ENCODE measurements around the gene SLC6A18.

Gene SLC6A18

DNA sequence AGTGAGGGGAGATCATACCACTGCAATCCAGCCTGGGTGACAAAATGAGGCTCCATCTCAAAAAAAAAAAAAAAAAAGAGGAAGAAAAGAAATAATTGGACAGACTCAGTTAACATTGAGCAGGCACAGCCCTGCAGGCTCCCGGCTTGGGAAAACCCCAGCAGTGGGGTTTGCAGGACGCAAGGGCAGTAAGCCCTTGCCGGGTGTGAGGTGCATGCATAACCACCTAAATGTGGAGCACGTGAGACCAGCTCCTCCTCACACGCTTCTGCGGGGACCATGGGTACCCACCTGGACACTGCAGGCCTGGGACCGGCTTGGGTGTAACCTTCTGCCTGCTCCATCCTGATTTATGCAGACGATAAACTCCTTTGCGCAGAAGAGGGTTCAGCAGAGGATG is 4.8 kb upstream of the SLC6A18 start:
- ChIA-PET CTCF (no interaction called here), POLR2A (no interaction called here)
- DNase-seq (ENCODE audit: low read depth, low spot score), result no peak
- no peak overlapping the region for H3K4me3 ChIP-seq (ENCODE audit: low read depth, low read length)
- TF ChIP-seq, protein P1, sequence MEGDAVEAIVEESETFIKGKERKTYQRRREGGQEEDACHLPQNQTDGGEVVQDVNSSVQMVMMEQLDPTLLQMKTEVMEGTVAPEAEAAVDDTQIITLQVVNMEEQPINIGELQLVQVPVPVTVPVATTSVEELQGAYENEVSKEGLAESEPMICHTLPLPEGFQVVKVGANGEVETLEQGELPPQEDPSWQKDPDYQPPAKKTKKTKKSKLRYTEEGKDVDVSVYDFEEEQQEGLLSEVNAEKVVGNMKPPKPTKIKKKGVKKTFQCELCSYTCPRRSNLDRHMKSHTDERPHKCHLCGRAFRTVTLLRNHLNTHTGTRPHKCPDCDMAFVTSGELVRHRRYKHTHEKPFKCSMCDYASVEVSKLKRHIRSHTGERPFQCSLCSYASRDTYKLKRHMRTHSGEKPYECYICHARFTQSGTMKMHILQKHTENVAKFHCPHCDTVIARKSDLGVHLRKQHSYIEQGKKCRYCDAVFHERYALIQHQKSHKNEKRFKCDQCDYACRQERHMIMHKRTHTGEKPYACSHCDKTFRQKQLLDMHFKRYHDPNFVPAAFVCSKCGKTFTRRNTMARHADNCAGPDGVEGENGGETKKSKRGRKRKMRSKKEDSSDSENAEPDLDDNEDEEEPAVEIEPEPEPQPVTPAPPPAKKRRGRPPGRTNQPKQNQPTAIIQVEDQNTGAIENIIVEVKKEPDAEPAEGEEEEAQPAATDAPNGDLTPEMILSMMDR (IDR thresholded peaks at IDR 0.05; ENCODE audit: insufficient read depth, low read length, missing control alignments), result no peak

DNA sequence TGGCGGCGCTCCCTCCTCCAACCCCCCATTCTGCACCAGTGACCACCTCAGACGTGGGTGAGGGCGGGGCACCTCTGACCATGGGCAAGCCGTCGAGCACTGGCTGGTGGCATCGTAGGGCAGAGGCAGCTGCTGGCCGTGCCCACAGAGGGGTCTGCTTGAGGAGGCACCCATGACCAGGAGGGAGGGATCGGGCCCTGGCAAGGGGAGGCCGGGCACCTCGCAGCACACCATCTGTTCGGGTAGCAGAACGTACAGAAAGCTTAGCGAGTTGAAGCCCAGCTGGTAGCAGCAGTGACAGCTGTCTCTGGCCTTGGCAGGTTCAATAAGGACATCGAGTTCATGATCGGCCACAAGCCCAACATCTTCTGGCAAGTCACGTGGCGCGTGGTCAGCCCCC is 4.3 kb upstream of the SLC6A18 start:
- ChIA-PET POLR2A (no interaction called here), CTCF (no interaction called here)
- no peak overlapping the region for H3K4me3 ChIP-seq (ENCODE audit: low read depth, low read length)
- TF ChIP-seq, protein P1 (IDR thresholded peaks at IDR 0.05; ENCODE audit: insufficient read depth, low read length, missing control alignments), result no peak
- no peak for DNase-seq (ENCODE audit: low read depth, low spot score)

DNA sequence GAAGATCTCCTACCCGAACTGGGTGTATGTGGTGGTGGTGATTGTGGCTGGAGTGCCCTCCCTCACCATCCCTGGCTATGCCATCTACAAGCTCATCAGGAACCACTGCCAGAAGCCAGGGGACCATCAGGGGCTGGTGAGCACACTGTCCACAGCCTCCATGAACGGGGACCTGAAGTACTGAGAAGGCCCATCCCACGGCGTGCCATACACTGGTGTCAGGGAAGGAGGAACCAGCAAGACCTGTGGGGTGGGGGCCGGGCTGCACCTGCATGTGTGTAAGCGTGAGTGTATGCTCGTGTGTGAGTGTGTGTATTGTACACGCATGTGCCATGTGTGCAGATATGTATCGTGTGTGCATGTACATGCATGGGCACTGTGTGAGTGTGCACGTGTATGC is 3.5 kb upstream of the SLC6A18 start:
- TF ChIP-seq, protein P1 (IDR thresholded peaks at IDR 0.05; ENCODE audit: insufficient read depth, low read length, missing control alignments), result no peak
- DNase-seq (ENCODE audit: low read depth, low spot score), result no peak
- H3K4me3 ChIP-seq (ENCODE audit: low read depth, low read length), result no peak overlapping the region
- CTCF ChIA-PET, result no interaction called here
- POLR2A ChIA-PET, result no interaction called here

DNA sequence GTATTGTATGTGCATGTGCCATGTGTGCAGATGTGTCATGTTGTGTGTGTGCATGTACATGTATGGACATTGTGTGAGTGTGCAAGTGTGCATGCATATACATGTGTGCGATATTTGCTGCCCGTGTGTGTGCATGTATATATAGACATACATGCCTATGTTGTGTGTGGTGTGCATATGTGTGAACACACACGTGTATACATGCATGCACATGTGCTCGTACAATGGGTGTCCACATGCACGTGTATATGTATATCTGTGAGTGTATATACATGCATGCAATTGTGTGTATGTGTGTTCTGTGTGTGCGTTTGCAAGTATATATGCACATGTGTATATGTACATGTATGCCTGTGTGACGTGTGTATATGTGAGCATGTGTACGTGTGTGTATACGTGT is 3.0 kb upstream of the SLC6A18 start:
- TF ChIP-seq, protein P1 (IDR thresholded peaks at IDR 0.05; ENCODE audit: insufficient read depth, low read length, missing control alignments), result no peak
- DNase-seq (ENCODE audit: low read depth, low spot score), result no peak
- POLR2A ChIA-PET, result no interaction called here
- CTCF ChIA-PET, result no interaction called here
- H3K4me3 ChIP-seq (ENCODE audit: low read depth, low read length), result no peak overlapping the region

DNA sequence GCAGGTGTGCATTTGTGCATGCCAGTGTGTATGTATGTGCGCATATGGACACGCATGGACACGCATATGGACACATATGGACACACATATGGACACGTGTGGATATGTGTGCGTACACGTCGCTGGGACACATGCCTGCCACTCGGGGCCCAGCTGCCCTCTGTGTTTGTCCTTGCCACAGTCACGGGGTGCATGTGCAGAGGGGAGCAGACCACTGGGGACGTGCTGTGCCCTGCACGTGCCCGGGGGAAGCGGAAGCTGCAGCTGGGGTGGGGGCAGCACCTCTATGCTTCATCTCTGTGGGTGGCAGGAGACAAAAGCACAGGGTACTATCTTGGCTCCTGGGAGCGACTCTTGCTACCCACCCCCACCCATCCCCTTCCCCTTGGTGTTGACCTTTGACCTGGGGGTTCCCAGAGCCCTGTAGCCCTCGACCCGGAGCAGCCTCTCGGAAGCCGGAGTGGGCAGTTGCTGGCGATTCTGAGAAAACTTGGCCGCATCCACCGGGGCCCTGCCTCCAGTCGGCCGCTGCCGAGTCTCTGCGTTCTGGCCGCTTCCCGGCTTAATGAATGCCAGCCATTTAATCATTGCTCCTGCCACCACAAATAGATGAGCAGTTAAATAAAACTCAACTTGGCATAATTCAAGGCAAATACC is 2.4 kb upstream of the SLC6A18 start:
- H3K4me3 ChIP-seq (ENCODE audit: low read depth, low read length), result no peak overlapping the region
- TF ChIP-seq, protein P1 (IDR thresholded peaks at IDR 0.05; ENCODE audit: insufficient read depth, low read length, missing control alignments), result no peak
- POLR2A ChIA-PET, result no interaction called here
- CTCF ChIA-PET, result no interaction called here
- no peak for DNase-seq (ENCODE audit: low read depth, low spot score)

DNA sequence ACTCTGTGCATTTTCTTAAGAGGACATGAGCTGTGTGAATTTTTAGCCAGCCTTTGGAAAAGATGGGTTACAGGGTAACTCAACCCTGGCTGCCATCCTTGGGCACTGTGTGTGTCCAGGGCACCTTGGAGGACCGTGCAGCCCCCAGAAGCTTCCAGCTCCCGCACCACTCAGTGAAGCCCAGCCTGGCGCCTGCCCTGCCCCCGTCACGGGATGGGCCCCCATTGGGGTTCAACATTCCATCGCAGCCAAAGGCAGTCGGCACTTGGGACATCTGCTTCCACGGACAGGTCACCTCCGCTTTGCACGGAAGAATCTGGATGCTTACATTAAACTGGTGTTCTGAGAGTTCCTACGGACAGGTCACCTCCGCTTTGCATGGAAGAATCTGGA is 1.9 kb upstream of the SLC6A18 start:
- ChIA-PET CTCF (no interaction called here), POLR2A (no interaction called here)
- no peak for DNase-seq (ENCODE audit: low read depth, low spot score)
- TF ChIP-seq, protein P1 (IDR thresholded peaks at IDR 0.05; ENCODE audit: insufficient read depth, low read length, missing control alignments), result no peak
- no peak overlapping the region for H3K4me3 ChIP-seq (ENCODE audit: low read depth, low read length)

Measured in AG04449 (cell line).